HL-60 (cell line): ENCODE measurements around the gene SLC15A5.

Experiments
- DNase-seq, 2 experiments: peaks; one replicate each; pipeline ENCODE4 v3.0.0-alpha.2; 2010 to 2020; ENCODE audit warnings: low read depth in 1 of 2, low spot score in 1 of 2
- H3K27ac ChIP-seq: fragments of 250-450 bp; sonication (Bioruptor Pico); replicated peaks from 2 replicates; pipeline ENCODE4 v1.5.1; 2020; ENCODE audit warnings: mild to moderate bottlenecking, moderate library complexity
- H3K27me3 ChIP-seq: fragments of 250-450 bp; sonication (Bioruptor Pico); 2 replicates; pipeline ENCODE4 v1.5.1; 2021; ENCODE audit warnings: mild to moderate bottlenecking, moderate library complexity; ENCODE audit not compliant: insufficient read depth, poor library complexity, severe bottlenecking
- H3K4me3 ChIP-seq: replicated peaks from 2 replicates; pipeline ENCODE4 v1.5.1; 2011; ENCODE audit warnings: mild to moderate bottlenecking, control low read depth, low read length; ENCODE audit not compliant: insufficient read depth
- CTCF ChIP-seq: IDR thresholded peaks from one replicate; pipeline ENCODE4 v1.5.1; 2011; ENCODE audit warnings: low read length, control low read depth, inconsistent platforms; ENCODE audit not compliant: insufficient read depth
- GABPA ChIP-seq: IDR thresholded peaks from 2 replicates; pipeline ENCODE4 v1.6.1; 2012; ENCODE audit warnings: low read depth
- POLR2AphosphoS5 ChIP-seq: IDR thresholded peaks from 2 replicates; pipeline ENCODE4 v1.6.1; 2012; ENCODE audit warnings: low read depth
- REST ChIP-seq: IDR thresholded peaks from 2 replicates; pipeline ENCODE4 v1.6.1; 2012; ENCODE audit warnings: low read depth; ENCODE audit not compliant: insufficient replicate concordance
- SPI1 ChIP-seq: IDR thresholded peaks from 2 replicates; pipeline ENCODE4 v1.6.1; 2012; ENCODE audit warnings: low read depth, mild to moderate bottlenecking, borderline replicate concordance

Gene SLC15A5

DNA sequence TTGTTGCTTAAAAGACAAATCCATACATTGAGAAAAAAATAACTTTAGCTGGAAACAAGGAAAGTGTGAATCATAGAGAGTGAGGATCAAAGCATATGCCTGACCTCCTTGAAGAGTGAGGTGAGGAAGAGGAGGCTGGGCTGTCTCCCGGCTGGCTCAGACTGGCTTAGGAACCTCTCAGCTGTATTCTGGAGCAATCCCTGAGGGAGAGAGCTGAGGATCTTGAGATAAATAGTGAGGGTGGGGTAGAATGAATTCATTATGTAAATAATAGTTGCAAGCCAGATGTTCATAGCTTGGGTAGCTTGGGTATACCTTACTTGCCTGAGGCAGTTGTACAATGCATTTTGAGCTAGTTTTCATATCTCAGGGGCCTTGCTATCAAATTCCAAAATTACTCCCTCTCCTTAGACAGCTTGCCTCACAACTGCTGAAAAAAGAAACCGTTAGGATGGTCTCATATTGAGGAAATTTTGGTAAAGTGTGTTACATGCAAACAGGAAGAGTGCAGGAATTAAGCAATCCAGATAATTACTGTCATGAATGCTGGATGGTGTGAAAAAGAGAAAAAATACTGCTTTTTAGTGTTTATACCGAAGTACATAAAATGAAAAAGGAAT lies 30.5 kb upstream of the SLC15A5 start:
- Histone ChIP-seq H3K4me3 (no peak overlapping the region), H3K27ac (peak overlapping the region; percentile 76), H3K27me3 (no peaks in the 10 kb centered on the region)
- DNase-seq: peak; percentile 39 to 71
- TF ChIP-seq CTCF (no peak), GABPA (no peak), SPI1 (no peak; the same call in 1 of the 2 replicates), POLR2AphosphoS5 (no peak), REST (no peak)

DNA sequence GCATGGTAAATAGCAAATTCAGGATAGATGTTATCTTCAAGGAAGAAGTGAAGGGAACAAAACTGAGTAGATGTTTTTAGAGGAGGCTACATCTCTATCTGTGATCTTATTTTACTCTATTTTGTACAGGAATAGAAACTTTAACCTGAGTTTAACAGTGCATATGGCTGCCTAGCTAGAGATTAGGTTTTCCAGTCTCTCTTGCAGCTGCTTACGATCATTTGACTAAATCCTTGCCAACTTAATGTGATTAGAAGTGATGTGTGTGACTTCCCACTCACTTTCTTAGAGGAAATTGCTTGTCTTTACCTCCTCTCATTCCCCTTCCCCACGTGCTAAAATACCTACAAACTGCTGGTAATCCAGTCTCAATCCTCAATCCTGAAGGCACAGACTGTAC lies 26.5 kb upstream of the SLC15A5 start:
- TF ChIP-seq CTCF (no peak), GABPA (no peak), POLR2AphosphoS5 (no peak), REST (no peak), SPI1 (no peak)

GRCh38 chr12:16300736-16301135 lies 23.3 kb upstream of the SLC15A5 start:
- Histone ChIP-seq H3K27me3 (no peaks in the 10 kb centered on the region), H3K4me3 (no peak overlapping the region), H3K27ac (no peak overlapping the region)
- TF ChIP-seq GABPA (no peak), SPI1 (no peak), POLR2AphosphoS5 (no peak)
- no peak for DNase-seq

More for the DNA sequence above, 26.5 kb upstream of the SLC15A5 start:
- no peak overlapping the region for H3K4me3 ChIP-seq
- no peak for DNase-seq
- H3K27ac ChIP-seq: no peak overlapping the region
- H3K27me3 ChIP-seq: no peaks in the 10 kb centered on the region

DNA sequence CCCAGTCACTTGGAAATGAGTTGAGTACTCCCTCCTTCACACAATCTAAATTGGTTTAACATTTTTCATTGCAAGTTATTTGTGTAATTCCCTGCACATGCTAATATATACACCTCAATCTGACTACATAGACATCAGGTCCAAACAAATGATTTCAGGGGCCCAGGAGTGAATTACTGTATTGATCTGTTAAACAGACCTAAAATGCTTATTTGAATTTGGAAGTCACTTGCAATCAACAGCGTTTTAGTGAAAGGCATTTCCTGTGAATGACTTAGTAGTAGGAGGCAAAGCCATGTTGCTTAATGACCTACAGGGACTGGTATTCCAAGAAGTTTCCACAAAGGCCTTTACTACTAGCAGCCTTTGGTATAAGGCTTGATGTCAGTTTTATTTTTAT lies 22.6 kb upstream of the SLC15A5 start:
- no peak overlapping the region for H3K27ac ChIP-seq
- no peak for DNase-seq
- H3K27me3 ChIP-seq: no peaks in the 10 kb centered on the region
- TF ChIP-seq POLR2AphosphoS5 (no peak), CTCF (no peak), REST (no peak), SPI1 (no peak), GABPA (no peak)
- H3K4me3 ChIP-seq: no peak overlapping the region
